Fibroblast of lung (primary cell): ENCODE results near the gene CEP85. TPM values are rescaled to one million over a fixed set of nuclear protein-coding genes. Genes with fewer than 3 reads are reported as not detected.

Source experiments
- DNase-seq, 2 donors: peaks; one replicate each; pipeline versions ENCODE4 v3.0.0 to v3.0.0-alpha.2; 2010; ENCODE audit warnings: low read depth in 2 of 2
- H2AFZ ChIP-seq: 2 replicates; pipeline ENCODE4 v1.5.1; 2012; ENCODE audit warnings: low read length, control low read depth, inconsistent platforms
- H3K27ac ChIP-seq: 2 replicates; pipeline ENCODE4 v1.5.1; 2011; ENCODE audit warnings: low read length, control low read depth; ENCODE audit not compliant: insufficient read depth
- H3K27me3 ChIP-seq: 2 replicates; pipeline ENCODE4 v1.5.1; 2011; ENCODE audit warnings: mild to moderate bottlenecking, low read length; ENCODE audit not compliant: control insufficient read depth, insufficient read depth
- H3K36me3 ChIP-seq: 2 replicates; pipeline ENCODE4 v1.5.1; 2011; ENCODE audit warnings: low read length; ENCODE audit not compliant: control insufficient read depth, insufficient read depth
- H3K4me1 ChIP-seq: 2 replicates; pipeline ENCODE4 v1.5.1; 2011; ENCODE audit warnings: low read length; ENCODE audit not compliant: control insufficient read depth, insufficient read depth; ENCODE audit errors: extremely low read depth
- H3K4me2 ChIP-seq: 2 replicates; pipeline ENCODE4 v1.5.1; 2011; ENCODE audit warnings: low read length, control low read depth; ENCODE audit not compliant: insufficient read depth; ENCODE audit errors: extremely low read depth
- H3K4me3 ChIP-seq, 4 experiments: fragments of 200-600 bp in 1 of 4; sonication (generic) in 1 of 4; replicated peaks in 1 of 4; 2 replicates each; pipeline ENCODE4 v1.5.1; 2011 to 2016; ENCODE audit warnings: low read length in 4 of 4, low read depth in 3 of 4, mild to moderate bottlenecking in 3 of 4, control low read depth in 2 of 4, inconsistent platforms in 1 of 4, mixed read lengths in 1 of 4; ENCODE audit not compliant: insufficient read depth in 1 of 4; ENCODE audit errors: control extremely low read depth in 1 of 4
- H3K79me2 ChIP-seq: 2 replicates; pipeline ENCODE4 v1.5.1; 2012; ENCODE audit warnings: mild to moderate bottlenecking, low read length, inconsistent platforms; ENCODE audit not compliant: control insufficient read depth, insufficient read depth
- H3K9ac ChIP-seq: 2 replicates; pipeline ENCODE4 v1.5.1; 2011; ENCODE audit warnings: mild to moderate bottlenecking, low read length, control low read depth; ENCODE audit not compliant: insufficient read depth
- H3K9me3 ChIP-seq: 2 replicates; pipeline ENCODE4 v1.5.1; 2012; ENCODE audit warnings: low read depth, low read length; ENCODE audit not compliant: control insufficient read depth, insufficient read depth
- H4K20me1 ChIP-seq: 2 replicates; pipeline ENCODE4 v1.5.1; 2011; ENCODE audit warnings: low read length; ENCODE audit not compliant: control insufficient read depth, insufficient read depth; ENCODE audit errors: extremely low read depth
- EZH2 ChIP-seq: IDR thresholded peaks from 2 replicates; pipeline ENCODE4 v1.5.1; 2012; ENCODE audit warnings: low read length, control low read depth, mild to moderate bottlenecking; ENCODE audit errors: missing control alignments
- polyA plus RNA-seq, 2 donors: library from polyadenylated mRNA; depleted of rRNA in 1 of 2; stranded (reverse) in 1 of 2; unstranded in 1 of 2; fragments of >200 nt; gene quantifications; 2 replicates each; pipeline ENCODE4 v1.2.1, GENCODE V29; 2011 to 2012; ENCODE audit warnings: missing spikeins in 1 of 2
- total RNA-seq: library from RNA; depleted of rRNA; stranded (reverse); fragments of >200 nt; gene quantifications from 2 replicates; pipeline ENCODE4 v1.2.1, GENCODE V29; 2014
- TF ChIP-seq, protein P1 (sequence below), 2 donors: IDR thresholded peaks in 1 of 2; conservative IDR thresholded peaks in 1 of 2; 1 replicate in 1 of 2; 2 replicates in 1 of 2; pipeline ENCODE4 v1.5.1; 2011 to 2012; ENCODE audit warnings: low read length in 2 of 2, control low read depth in 1 of 2, inconsistent platforms in 1 of 2, low read depth in 1 of 2, mild to moderate bottlenecking in 1 of 2

Gene CEP85
- total and polyA plus RNA-seq, 2 donors (not counting 1 experiment from before 2014, with no cell fraction given): 4.7 to 6.9 TPM

DNA sequence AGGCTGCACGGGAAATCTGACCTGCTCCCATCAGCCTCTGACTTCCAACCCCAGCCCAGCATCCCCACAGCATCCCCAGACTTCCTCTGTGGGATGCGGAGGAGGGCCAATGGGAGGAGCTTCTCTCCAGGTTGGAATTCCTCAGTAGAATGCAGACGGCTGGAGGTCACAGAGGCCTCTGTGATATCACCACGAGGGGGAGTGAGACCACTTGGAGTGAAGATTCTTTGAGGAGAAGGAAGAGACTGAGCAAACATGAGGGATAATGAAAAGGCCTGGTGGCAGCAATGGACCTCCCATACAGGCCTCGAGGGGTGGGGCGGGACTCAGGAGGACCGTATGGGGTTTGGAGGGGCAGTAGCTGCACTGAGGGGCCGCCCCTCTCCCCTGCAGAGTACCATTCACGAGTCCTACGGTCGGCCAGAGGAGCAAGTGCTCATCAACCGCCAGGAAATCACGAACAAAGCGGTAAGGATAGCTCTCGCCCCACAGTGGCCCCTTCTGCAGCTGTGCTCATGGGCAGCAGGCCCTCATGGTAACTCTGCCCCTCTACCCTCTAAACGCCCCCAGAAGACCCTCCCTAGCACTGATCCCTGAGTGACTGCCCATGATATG lies 43.5 kb upstream of the CEP85 start, which contains the start of gene CATSPER4:
CATSPER4 (plus strand) TSS at position 230 of the 615 bp plus-strand sequence; CDS start at position 256, 26 bp downstream.
- no peak within 1 kb of the TSS for H2AFZ ChIP-seq
- peak in 1 of 2 donors; percentile 10 for DNase-seq
- H3K4me3 ChIP-seq: no peak within 1 kb of the TSS
- no peaks in the 10 kb centered on the region for H3K36me3 ChIP-seq
- no peaks in the 10 kb centered on the region for H3K4me1 ChIP-seq
- H3K4me2 ChIP-seq: no peak within 1 kb of the TSS
- no peaks in the 10 kb centered on the region for H3K9me3 ChIP-seq
- TF ChIP-seq, protein P1, sequence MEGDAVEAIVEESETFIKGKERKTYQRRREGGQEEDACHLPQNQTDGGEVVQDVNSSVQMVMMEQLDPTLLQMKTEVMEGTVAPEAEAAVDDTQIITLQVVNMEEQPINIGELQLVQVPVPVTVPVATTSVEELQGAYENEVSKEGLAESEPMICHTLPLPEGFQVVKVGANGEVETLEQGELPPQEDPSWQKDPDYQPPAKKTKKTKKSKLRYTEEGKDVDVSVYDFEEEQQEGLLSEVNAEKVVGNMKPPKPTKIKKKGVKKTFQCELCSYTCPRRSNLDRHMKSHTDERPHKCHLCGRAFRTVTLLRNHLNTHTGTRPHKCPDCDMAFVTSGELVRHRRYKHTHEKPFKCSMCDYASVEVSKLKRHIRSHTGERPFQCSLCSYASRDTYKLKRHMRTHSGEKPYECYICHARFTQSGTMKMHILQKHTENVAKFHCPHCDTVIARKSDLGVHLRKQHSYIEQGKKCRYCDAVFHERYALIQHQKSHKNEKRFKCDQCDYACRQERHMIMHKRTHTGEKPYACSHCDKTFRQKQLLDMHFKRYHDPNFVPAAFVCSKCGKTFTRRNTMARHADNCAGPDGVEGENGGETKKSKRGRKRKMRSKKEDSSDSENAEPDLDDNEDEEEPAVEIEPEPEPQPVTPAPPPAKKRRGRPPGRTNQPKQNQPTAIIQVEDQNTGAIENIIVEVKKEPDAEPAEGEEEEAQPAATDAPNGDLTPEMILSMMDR (conservative IDR thresholded peaks at IDR 0.05 in 1 of 2, IDR thresholded peaks at IDR 0.05 in 1 of 2; ENCODE audit: low read depth in 1 of 2, low read length in 2 of 2): peak in 1 of 2 donors; percentile 8
- no peak for TF ChIP-seq EZH2
- H3K27ac ChIP-seq: no peak within 1 kb of the TSS
- H3K27me3 ChIP-seq: peaks cover 12% of the 10 kb centered on the region
- H3K9ac ChIP-seq: no peak within 1 kb of the TSS
- H3K79me2 ChIP-seq: no peaks in the 10 kb centered on the region
- H4K20me1 ChIP-seq: no peaks in the 10 kb centered on the region

DNA sequence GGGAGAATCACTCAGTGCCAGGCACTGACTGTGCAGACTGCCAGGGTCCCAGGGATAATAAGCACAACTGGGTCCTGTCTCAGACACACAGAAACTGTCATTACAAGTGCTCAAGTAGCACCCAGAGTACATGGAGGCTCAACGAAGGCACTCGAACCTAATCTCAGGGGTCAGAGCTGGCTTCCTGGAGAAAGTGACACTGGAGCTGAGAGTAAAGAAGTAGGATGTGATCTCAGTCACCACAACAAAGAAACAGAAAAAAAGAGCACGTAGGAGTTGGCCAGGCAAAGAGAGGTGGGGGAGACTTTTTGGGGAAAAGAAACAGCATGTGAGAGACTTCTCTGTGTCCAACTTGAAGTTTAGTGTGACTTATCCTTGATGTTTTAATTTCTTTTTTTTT lies 42.3 kb upstream of the CEP85 start:
- no peak overlapping the region for H3K9ac ChIP-seq
- no peaks in the 10 kb centered on the region for H3K9me3 ChIP-seq
- no peak for TF ChIP-seq EZH2
- TF ChIP-seq, protein P1 (conservative IDR thresholded peaks at IDR 0.05 in 1 of 2, IDR thresholded peaks at IDR 0.05 in 1 of 2; ENCODE audit: low read depth in 1 of 2, low read length in 2 of 2): no peak
- DNase-seq: no peak
- no peak overlapping the region for H2AFZ ChIP-seq
- H3K4me1 ChIP-seq: no peaks in the 10 kb centered on the region
- H4K20me1 ChIP-seq: no peaks in the 10 kb centered on the region
- no peak overlapping the region for H3K4me2 ChIP-seq
- H3K27me3 ChIP-seq: peaks cover 12% of the 10 kb centered on the region
- H3K4me3 ChIP-seq: no peak overlapping the region
- no peaks in the 10 kb centered on the region for H3K36me3 ChIP-seq
- no peaks in the 10 kb centered on the region for H3K79me2 ChIP-seq
- H3K27ac ChIP-seq: no peak overlapping the region

DNA sequence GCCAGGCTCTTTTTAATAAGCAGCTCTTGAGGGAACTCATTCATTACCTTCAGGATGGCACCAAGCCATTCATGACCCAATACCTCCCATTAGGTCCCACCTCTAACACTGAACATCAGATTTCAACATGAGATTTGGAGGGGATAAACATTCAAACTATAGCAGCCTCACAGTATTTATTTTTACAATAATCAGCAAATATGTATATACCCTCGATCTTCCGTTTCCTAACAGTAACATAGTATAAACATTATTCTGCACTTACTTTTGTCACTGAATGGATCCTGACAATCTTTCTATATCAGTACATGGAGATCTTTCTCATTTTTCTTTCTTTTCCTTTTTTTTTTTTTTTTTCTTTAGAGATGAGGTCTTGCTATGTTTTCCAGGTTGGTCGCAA lies 38.2 kb upstream of the CEP85 start:
- Histone ChIP-seq H3K27me3 (peaks cover 13% of the 10 kb centered on the region), H4K20me1 (no peaks in the 10 kb centered on the region), H3K4me1 (no peaks in the 10 kb centered on the region), H3K9me3 (no peaks in the 10 kb centered on the region), H3K79me2 (no peaks in the 10 kb centered on the region), H2AFZ (no peak overlapping the region), H3K9ac (no peak overlapping the region), H3K4me2 (no peak overlapping the region), H3K36me3 (no peaks in the 10 kb centered on the region), H3K27ac (no peak overlapping the region), H3K4me3 (no peak overlapping the region)
- TF ChIP-seq, protein P1 (conservative IDR thresholded peaks at IDR 0.05 in 1 of 2, IDR thresholded peaks at IDR 0.05 in 1 of 2; ENCODE audit: low read depth in 1 of 2, low read length in 2 of 2): no peak
- no peak for TF ChIP-seq EZH2
- DNase-seq: no peak
